NT2/D1 (cell line): ENCODE measurements around the gene PDPK1.

Source experiments
- SUZ12 ChIP-seq: IDR thresholded peaks from 2 replicates; pipeline ENCODE4 v1.6.1; 2011; ENCODE audit not compliant: insufficient read length, insufficient read depth; ENCODE audit errors: extremely low read depth
- YY1 ChIP-seq: IDR thresholded peaks from 2 replicates; pipeline ENCODE4 v1.6.1; 2011; ENCODE audit not compliant: insufficient read length, insufficient read depth
- ZNF274 ChIP-seq: IDR thresholded peaks from 2 replicates; pipeline ENCODE4 v1.6.1; 2011; ENCODE audit warnings: mild to moderate bottlenecking, low read depth, low read length

DNA sequence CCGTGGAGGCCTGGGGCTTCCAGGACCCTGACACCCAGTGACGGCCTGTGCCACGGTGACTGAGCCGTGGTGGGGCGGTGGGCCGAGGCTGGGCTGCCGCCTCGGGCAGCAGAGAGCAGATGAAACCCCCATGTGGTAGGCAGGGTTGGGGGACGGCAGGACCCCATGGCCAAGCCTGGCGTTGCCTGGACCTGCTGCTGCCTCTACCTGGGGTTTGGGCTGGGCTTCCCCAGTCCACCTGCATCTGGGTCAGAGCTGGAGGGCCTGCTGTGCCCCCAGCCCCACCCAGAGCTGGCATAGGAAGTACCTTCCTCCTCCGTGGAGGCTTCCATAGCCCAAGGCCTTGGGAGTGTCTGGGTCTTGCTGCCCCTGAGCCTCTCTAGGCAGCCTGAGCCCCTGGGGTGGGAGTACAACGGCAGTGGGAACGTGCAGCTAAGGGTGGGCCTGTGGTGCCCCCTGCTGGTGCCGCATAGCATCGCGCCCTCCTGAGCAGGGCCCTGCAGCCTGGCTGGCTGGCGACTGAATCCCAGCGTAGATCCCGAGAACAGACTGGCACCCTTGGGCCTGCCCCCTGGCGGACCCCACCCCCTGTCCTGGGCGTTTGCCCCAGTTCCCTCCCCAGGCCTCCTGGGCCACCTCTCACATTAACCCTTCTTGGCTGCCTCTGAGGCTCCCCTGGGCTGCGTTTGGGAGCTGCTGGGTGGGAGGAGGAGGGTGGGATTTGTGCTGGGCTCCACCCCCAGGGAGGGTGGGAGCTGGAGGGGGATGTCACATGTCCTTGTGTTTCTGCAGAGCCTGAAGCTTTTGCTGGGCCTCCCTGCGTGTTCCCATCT, 36.7 kb upstream of the PDPK1 start:
- no peak for TF ChIP-seq SUZ12
- no peak for TF ChIP-seq YY1
- no peak for TF ChIP-seq ZNF274
